HFFc6 (cell line): Measurements from ENCODE around the gene LGALS1. TPM values are rescaled to one million over a fixed set of nuclear protein-coding genes. Genes with fewer than 3 reads are reported as not detected.

Experiments used
- DNase-seq: peaks from one replicate; pipeline ENCODE4 v3.0.0-alpha.2; 2018
- H3K27ac Mint-ChIP-seq: 2 replicates; pipeline ENCODE4 v1.8.0; 2020; ENCODE audit warnings: mild to moderate bottlenecking, mixed read lengths
- H3K27me3 Mint-ChIP-seq: 2 replicates; pipeline ENCODE4 v1.8.0; 2021; ENCODE audit warnings: mild to moderate bottlenecking, moderate library complexity, mixed read lengths; ENCODE audit not compliant: insufficient read depth
- H3K36me3 Mint-ChIP-seq: 2 replicates; pipeline ENCODE4 v1.8.0; 2021; ENCODE audit warnings: low read depth, mixed read lengths
- H3K4me1 Mint-ChIP-seq: 2 replicates; pipeline ENCODE4 v1.8.0; 2020; ENCODE audit warnings: low read depth, mixed read lengths
- H3K4me3 Mint-ChIP-seq: 2 replicates; pipeline ENCODE4 v1.8.0; 2020; ENCODE audit warnings: mild to moderate bottlenecking, moderate library complexity, mixed read lengths
- H3K9me3 Mint-ChIP-seq: 2 replicates; pipeline ENCODE4 v1.8.0; 2020; ENCODE audit warnings: mild to moderate bottlenecking, mixed read lengths
- CTCF ChIP-seq: fragments of 200-600 bp; sonication (generic); IDR thresholded peaks from 2 replicates; pipeline ENCODE4 v1.5.0; 2021; ENCODE audit warnings: antibody characterized with exemption, mild to moderate bottlenecking
- total RNA-seq, 6 experiments: library from RNA; stranded (reverse); fragmentation: NEBNext Ultra II Directional; extraction: Animal tissue kit (Norgen Biotek cat#: 25700); gene quantifications; 2 replicates in 1 of 6; 3 replicates in 5 of 6; pipeline ENCODE4 v1.2.3, GENCODE V29; 2021

Gene LGALS1
- total RNA-seq, 6 experiments from 2014 or later = 5,326 to 7,192 (median 6,673) TPM

- Mint-ChIP-seq H3K27me3 (peaks cover 2% of the 10 kb centered on the region), H3K36me3 (peaks cover 11% of the 10 kb centered on the region; the same call in 1 of the 2 replicates), H3K4me1 (peaks cover 22% of the 10 kb centered on the region), H3K27ac (peak overlapping the region; percentile 48), H3K4me3 (no peak overlapping the region), H3K9me3 (no peaks in the 10 kb centered on the region)
- TF ChIP-seq CTCF = no peak
- peak; percentile 12 for DNase-seq
Measured at GRCh38 chr22:37669586-37669985, 5.8 kb upstream of the LGALS1 start.

DNA sequence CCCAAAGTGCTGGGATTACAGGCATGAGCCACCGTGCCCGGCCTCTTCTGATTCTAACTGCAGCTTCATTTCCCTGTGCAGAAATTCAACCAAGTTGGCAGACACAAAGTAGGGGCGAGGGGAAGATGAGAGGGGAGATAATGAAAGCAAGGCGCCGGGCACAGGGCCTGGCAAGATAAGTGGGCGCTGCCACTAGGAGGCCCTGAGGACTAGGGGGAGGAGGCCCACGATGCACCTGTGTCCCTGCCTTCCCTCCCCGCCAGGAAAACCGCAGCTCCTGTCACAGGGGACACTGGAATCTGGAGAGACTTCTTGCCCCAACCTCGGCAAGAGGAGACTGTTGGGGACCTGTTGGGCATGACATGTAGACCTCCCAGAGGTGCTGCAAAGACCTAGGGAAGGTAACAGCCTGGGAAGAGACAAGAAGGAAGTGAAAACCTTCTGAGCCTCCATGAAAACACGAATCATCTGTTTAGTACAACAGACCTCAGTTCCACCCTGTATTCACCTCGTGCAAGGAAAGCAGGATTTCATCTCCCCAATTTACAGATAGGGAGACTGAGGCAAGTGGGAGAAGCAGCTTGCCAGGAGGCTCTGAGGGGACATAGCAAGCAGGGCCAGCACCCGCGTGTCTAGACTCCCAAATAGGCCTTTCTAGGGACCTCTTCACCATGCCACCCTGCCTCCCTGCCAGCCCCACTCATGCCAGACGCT, 3.1 kb upstream of the LGALS1 start:
- no peak for TF ChIP-seq CTCF
- no peak overlapping the region for H3K27ac Mint-ChIP-seq
- H3K9me3 Mint-ChIP-seq = no peaks in the 10 kb centered on the region
- peaks cover 22% of the 10 kb centered on the region for H3K4me1 Mint-ChIP-seq
- no peak for DNase-seq
- no peak overlapping the region for H3K4me3 Mint-ChIP-seq
- peaks cover 13% of the 10 kb centered on the region for H3K36me3 Mint-ChIP-seq
- H3K27me3 Mint-ChIP-seq = peaks cover 12% of the 10 kb centered on the region

DNA sequence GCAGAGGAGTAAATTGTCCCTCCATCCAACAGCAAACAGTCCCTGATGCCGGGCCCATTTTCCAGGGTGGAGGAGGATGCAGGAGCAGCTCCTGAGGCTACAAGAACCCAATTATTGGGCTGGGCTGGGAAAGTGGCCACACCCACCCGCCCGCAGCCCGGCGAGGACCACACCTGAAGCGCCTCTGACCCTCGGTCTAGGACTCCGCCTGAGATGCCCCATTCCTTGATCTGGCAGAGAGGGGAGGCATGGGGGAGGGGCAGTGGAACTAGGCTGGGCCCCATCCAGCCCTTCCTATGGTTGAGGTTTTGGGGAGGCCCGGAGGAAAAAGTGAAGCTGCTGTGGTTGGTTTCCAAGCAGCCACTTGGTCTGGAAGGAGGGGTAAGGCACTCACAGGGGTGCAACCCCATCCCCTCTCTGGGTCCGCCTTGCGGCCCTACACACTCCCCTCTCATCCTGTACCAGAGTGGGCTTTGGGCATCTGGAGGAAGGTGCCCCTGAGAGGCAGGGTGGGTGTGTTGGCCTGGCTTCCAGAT, 2.4 kb upstream of the LGALS1 start:
- H3K27ac Mint-ChIP-seq = no peak overlapping the region
- peaks cover 22% of the 10 kb centered on the region for H3K4me1 Mint-ChIP-seq
- DNase-seq = no peak
- no peaks in the 10 kb centered on the region for H3K9me3 Mint-ChIP-seq
- no peak for TF ChIP-seq CTCF
- peaks cover 14% of the 10 kb centered on the region for H3K27me3 Mint-ChIP-seq
- no peak overlapping the region for H3K4me3 Mint-ChIP-seq
- peaks cover 19% of the 10 kb centered on the region for H3K36me3 Mint-ChIP-seq

- peaks cover 17% of the 10 kb centered on the region for H3K27me3 Mint-ChIP-seq
- no peaks in the 10 kb centered on the region for H3K9me3 Mint-ChIP-seq
- peak overlapping the region; percentile 91 for H3K27ac Mint-ChIP-seq
- no peak for DNase-seq
- H3K4me3 Mint-ChIP-seq = peak overlapping the region; percentile 37
- peaks cover 22% of the 10 kb centered on the region for H3K4me1 Mint-ChIP-seq
- H3K36me3 Mint-ChIP-seq = peaks cover 24% of the 10 kb centered on the region
- no peak for TF ChIP-seq CTCF
Measured at GRCh38 chr22:37674248-37674647, 1.2 kb upstream of the LGALS1 start.

- H3K27ac Mint-ChIP-seq = peak overlapping the region; percentile 91
- no peaks in the 10 kb centered on the region for H3K9me3 Mint-ChIP-seq
- peaks cover 36% of the 10 kb centered on the region for H3K4me1 Mint-ChIP-seq
- no peak for TF ChIP-seq CTCF
- peaks cover 31% of the 10 kb centered on the region for H3K36me3 Mint-ChIP-seq
- peak overlapping the region; percentile 95 for H3K4me3 Mint-ChIP-seq
- peaks cover 23% of the 10 kb centered on the region for H3K27me3 Mint-ChIP-seq
- peak; percentile 32 for DNase-seq
Measured at GRCh38 chr22:37675930-37676735, 697 bp downstream of the LGALS1 start.
